GM10266 (cell line): ENCODE data around the gene NRCAM.

ENCODE experiments used
- DNase-seq: peaks from one replicate; pipeline ENCODE4 v3.0.0; 2012; ENCODE audit errors: extremely low spot score
- CTCF ChIP-seq: IDR thresholded peaks from 2 replicates; pipeline ENCODE4 v1.5.1; 2012; ENCODE audit warnings: mild to moderate bottlenecking, low read depth; ENCODE audit not compliant: control insufficient read depth, insufficient read depth; ENCODE audit errors: missing control alignments

NRCAM gene

GRCh38 chr7:108142675-108143259 is 313.5 kb downstream of the NRCAM start:
- TF ChIP-seq CTCF: no peak

GRCh38 chr7:108142180-108142579 is 314.1 kb downstream of the NRCAM start:
- no peak for TF ChIP-seq CTCF
- no peak for DNase-seq

More at GRCh38 chr7:108142675-108143259, 313.5 kb downstream of the NRCAM start:
- DNase-seq: no peak

GRCh38 chr7:108140671-108141070 is 315.6 kb downstream of the NRCAM start:
- DNase-seq: no peak
- no peak for TF ChIP-seq CTCF

GRCh38 chr7:108138911-108139310 is 317.3 kb downstream of the NRCAM start:
- no peak for TF ChIP-seq CTCF
- DNase-seq: no peak

GRCh38 chr7:108137993-108138392 is 318.2 kb downstream of the NRCAM start:
- DNase-seq: no peak

GRCh38 chr7:108137040-108137439 is 319.2 kb downstream of the NRCAM start:
- TF ChIP-seq CTCF: no peak
- no peak for DNase-seq

More at GRCh38 chr7:108137993-108138392, 318.2 kb downstream of the NRCAM start:
- no peak for TF ChIP-seq CTCF

- no peak for DNase-seq
- TF ChIP-seq CTCF: no peak
Observed at GRCh38 chr7:108136191-108136688, 320.0 kb downstream of the NRCAM start.
